GM18868 (cell line): ENCODE results near the gene SPEF1.
A peak's percentile ranks its signal among the peaks of the same experiment; 100 is the strongest.
"Not testable (repeated sequence)": the region's sequence is repeated elsewhere in the genome, so short reads cannot be mapped to it uniquely, and the experiment has no call there.

ENCODE experiments used
- ATAC-seq: cut with Tn5 transposase; IDR thresholded peaks from one replicate; pipeline ENCODE4 v1.9.1; 2021; ENCODE audit warnings: mild to moderate bottlenecking, moderate library complexity; ENCODE audit not compliant: unreplicated experiment

SPEF1 gene

GRCh38 chr20:3781153-3781910 lies at the start of gene SPEF1:
Gene SPEF1, minus strand, starts transcription at chr20:3781448. Its CDS starts 161 bp downstream, at chr20:3781287.
- ATAC-seq = peak; percentile 62

GRCh38 chr20:3829891-3830290 lies 48.6 kb upstream of the SPEF1 start:
- ATAC-seq = not testable (repeated sequence)

- ATAC-seq = no peak
Observed at GRCh38 chr20:3828798-3829197, 47.5 kb upstream of the SPEF1 start.

GRCh38 chr20:3826420-3826819 lies 45.2 kb upstream of the SPEF1 start:
- ATAC-seq = no peak

- ATAC-seq = no peak
Observed at GRCh38 chr20:3825526-3825925, 44.3 kb upstream of the SPEF1 start.

GRCh38 chr20:3823881-3824280 lies 42.6 kb upstream of the SPEF1 start:
- no peak for ATAC-seq

- ATAC-seq = no peak
Observed at GRCh38 chr20:3821996-3822395, 40.7 kb upstream of the SPEF1 start.

GRCh38 chr20:3820901-3821727 lies 39.9 kb upstream of the SPEF1 start:
- ATAC-seq = no peak

- peak; percentile 77 for ATAC-seq
Observed at GRCh38 chr20:3820048-3820900, 39.0 kb upstream of the SPEF1 start, which contains the start of gene AP5S1. Gene AP5S1, plus strand, starts transcription at chr20:3820547. Its CDS starts 1,571 bp downstream, at chr20:3822118.

- ATAC-seq = no peak
Observed at GRCh38 chr20:3819411-3820047, 38.3 kb upstream of the SPEF1 start.

- no peak for ATAC-seq
Observed at GRCh38 chr20:3818155-3819151, 37.2 kb upstream of the SPEF1 start.

GRCh38 chr20:3815703-3816315 lies 34.6 kb upstream of the SPEF1 start:
- ATAC-seq = no peak

- ATAC-seq = no peak
Observed at GRCh38 chr20:3814928-3815495, 33.8 kb upstream of the SPEF1 start.

GRCh38 chr20:3813848-3814581 lies 32.8 kb upstream of the SPEF1 start:
- no peak for ATAC-seq

- no peak for ATAC-seq
Observed at GRCh38 chr20:3812975-3813847, 32.0 kb upstream of the SPEF1 start.

GRCh38 chr20:3812259-3812681 lies 31.0 kb upstream of the SPEF1 start:
- no peak for ATAC-seq
